NCI-H2196 treated with DMSO at 0.1 percent for 48 hours (cell line): ENCODE data around the gene MPZL1.

Experiments used
- DNase-seq: peaks from one replicate; lab custom pipeline; 2025; ENCODE audit not compliant: unreplicated experiment; lab: John Stamatoyannopoulos, UW

MPZL1 gene

GRCh38 chr1:167748906-167749305, 27.1 kb downstream of the MPZL1 start:
- no peak for DNase-seq

GRCh38 chr1:167749741-167750140, 28.0 kb downstream of the MPZL1 start:
- no peak for DNase-seq

- no peak for DNase-seq
These were observed 28.9 kb downstream of the MPZL1 start for GRCh38 chr1:167750641-167751040.

- no peak for DNase-seq
These were observed 29.9 kb downstream of the MPZL1 start for GRCh38 chr1:167751676-167752075.

- DNase-seq: no peak
These were observed 30.6 kb downstream of the MPZL1 start for GRCh38 chr1:167752219-167752985.

- DNase-seq: no peak
These were observed 33.9 kb downstream of the MPZL1 start for GRCh38 chr1:167755654-167756053.

- DNase-seq: no peak
These were observed 35.1 kb downstream of the MPZL1 start for GRCh38 chr1:167756730-167757405.

- DNase-seq: no peak
These were observed 35.9 kb downstream of the MPZL1 start for GRCh38 chr1:167757433-167758309.

- no peak for DNase-seq
These were observed 39.6 kb downstream of the MPZL1 start for GRCh38 chr1:167761400-167761799.

- DNase-seq: no peak
These were observed 40.4 kb downstream of the MPZL1 start for GRCh38 chr1:167762061-167762746.

- DNase-seq: no peak
These were observed 41.9 kb downstream of the MPZL1 start for GRCh38 chr1:167763525-167764220.

GRCh38 chr1:167764458-167765330, 42.9 kb downstream of the MPZL1 start:
- no peak for DNase-seq

- DNase-seq: no peak
These were observed 43.7 kb downstream of the MPZL1 start for GRCh38 chr1:167765496-167765895.

- DNase-seq: no peak
These were observed 44.8 kb downstream of the MPZL1 start for GRCh38 chr1:167766538-167766937.

GRCh38 chr1:167767761-167768160, 46.0 kb downstream of the MPZL1 start:
- no peak for DNase-seq

GRCh38 chr1:167770127-167770526, 48.3 kb downstream of the MPZL1 start:
- no peak for DNase-seq

GRCh38 chr1:167772436-167772835, 50.7 kb downstream of the MPZL1 start:
- no peak for DNase-seq

- DNase-seq: no peak
These were observed 51.7 kb downstream of the MPZL1 start for GRCh38 chr1:167773516-167773915.

GRCh38 chr1:167774710-167775109, 52.9 kb downstream of the MPZL1 start:
- DNase-seq: no peak
